H1 (cell line): Measurements from ENCODE around the gene SMAD6. TPM values are rescaled to one million over a fixed set of nuclear protein-coding genes. Genes with fewer than 3 reads are reported as not detected.

Experiments used
- CTCF ChIA-PET: fragments of 300-600 bp; sonication (Branson Sonifier 250); formaldehyde crosslinking; loops from one replicate; lab custom pipeline; 2021; ENCODE audit not compliant: partially characterized antibody; lab: Charles Lee
- POLR2A ChIA-PET: fragments of 300-600 bp; sonication (Branson Sonifier 250); formaldehyde crosslinking; loops from one replicate; lab custom pipeline; 2021; ENCODE audit warnings: inconsistent platforms; ENCODE audit not compliant: partially characterized antibody; lab: Charles Lee
- DNase-seq, 2 experiments: peaks; one replicate each; pipeline versions ENCODE4 v3.0.0 to v3.0.0-alpha.2; 2010 to 2022; ENCODE audit warnings: low spot score in 2 of 2, low read depth in 1 of 2, mixed read lengths in 1 of 2
- FAIRE-seq: peaks from 2 replicates; lab custom pipeline; 2011; peaks lifted over from hg19 to GRCh38; lab: Jason Lieb, UNC
- H2AFZ ChIP-seq: 2 replicates; pipeline ENCODE4 v1.8.1; 2012; ENCODE audit warnings: low read length, inconsistent platforms
- H2AK5ac ChIP-seq: 2 replicates; pipeline ENCODE4 v1.6.1; 2013; ENCODE audit warnings: low read depth, low read length
- H2BK120ac ChIP-seq: replicated peaks from 2 replicates; pipeline ENCODE3; 2013; ENCODE audit warnings: low read depth, low read length, inconsistent platforms
- H2BK12ac ChIP-seq: 2 replicates; pipeline ENCODE4 v1.6.1; 2013; ENCODE audit warnings: low read depth, low read length
- H2BK15ac ChIP-seq: 2 replicates; pipeline ENCODE4 v1.6.1; 2013; ENCODE audit warnings: low read length
- H2BK20ac ChIP-seq: 2 replicates; pipeline ENCODE4 v1.6.1; 2013; ENCODE audit warnings: low read length
- H2BK5ac ChIP-seq: 2 replicates; pipeline ENCODE4 v1.6.1; 2013; ENCODE audit warnings: low read depth, low read length
- H3K14ac ChIP-seq: 2 replicates; pipeline ENCODE4 v1.6.1; 2013; ENCODE audit warnings: inconsistent platforms; ENCODE audit not compliant: insufficient read length
- H3K18ac ChIP-seq: 2 replicates; pipeline ENCODE4 v1.6.1; 2013; ENCODE audit warnings: low read length; ENCODE audit errors: extremely low read depth
- H3K23ac ChIP-seq: 2 replicates; pipeline ENCODE4 v1.6.1; 2013; ENCODE audit warnings: inconsistent platforms; ENCODE audit not compliant: insufficient read length
- H3K23me2 ChIP-seq: 2 replicates; pipeline ENCODE4 v1.6.1; 2013; ENCODE audit warnings: low read depth, low read length
- H3K27ac ChIP-seq: 2 replicates; pipeline ENCODE4 v1.6.1; 2011; ENCODE audit warnings: low read depth, low read length, inconsistent platforms
- H3K27me3 ChIP-seq, 4 experiments: replicated peaks in 1 of 4; 1 replicate in 1 of 4; 2 replicates in 3 of 4; pipeline versions ENCODE4 v1.6.1 to v1.8.1; 2011 to 2013; ENCODE audit warnings: low read length in 3 of 4, mild to moderate bottlenecking in 3 of 4, inconsistent platforms in 2 of 4, mixed read lengths in 2 of 4, moderate library complexity in 1 of 4; ENCODE audit not compliant: control insufficient read depth in 3 of 4, insufficient read depth in 3 of 4; ENCODE audit errors: extremely low read depth in 1 of 4
- H3K36me3 ChIP-seq, 4 experiments: 2 replicates each; pipeline versions ENCODE4 v1.6.1 to v1.8.1; 2011 to 2013; ENCODE audit warnings: mild to moderate bottlenecking in 4 of 4, low read length in 3 of 4, moderate library complexity in 2 of 4, control low read depth in 1 of 4, inconsistent platforms in 1 of 4; ENCODE audit not compliant: insufficient read depth in 4 of 4, control insufficient read depth in 2 of 4
- H3K4ac ChIP-seq: replicated peaks from 2 replicates; pipeline ENCODE3; 2013; ENCODE audit warnings: low read length, low read depth, mixed read lengths, inconsistent platforms; ENCODE audit not compliant: insufficient read length
- H3K4me1 ChIP-seq, 4 experiments: replicated peaks in 1 of 4; 1 replicate in 1 of 4; 2 replicates in 3 of 4; pipeline versions ENCODE4 v1.6.1 to v1.8.1; 2011 to 2013; ENCODE audit warnings: low read length in 3 of 4, inconsistent platforms in 2 of 4, mixed read lengths in 1 of 4; ENCODE audit not compliant: insufficient read depth in 4 of 4, control insufficient read depth in 3 of 4
- H3K4me2 ChIP-seq, 2 experiments: 2 replicates each; pipeline versions ENCODE4 v1.6.1 to v1.8.1; 2011 to 2013; ENCODE audit warnings: low read depth in 2 of 2, low read length in 2 of 2, control low read depth in 1 of 2, inconsistent platforms in 1 of 2, mild to moderate bottlenecking in 1 of 2; ENCODE audit not compliant: insufficient read depth in 1 of 2
- H3K4me3 ChIP-seq, 4 experiments: fragments of 200-600, 300-600 bp in 1 of 4; sonication (generic), shearing (Covaris generic), sonication (Bioruptor Twin) in 1 of 4; 2 replicates each; pipeline versions ENCODE4 v1.5.1 to v1.8.1; 2011 to 2016; ENCODE audit warnings: low read length in 4 of 4, low read depth in 3 of 4, control low read depth in 2 of 4, inconsistent platforms in 2 of 4, mild to moderate bottlenecking in 2 of 4, mixed read lengths in 1 of 4, moderate library complexity in 1 of 4; ENCODE audit not compliant: insufficient read depth in 2 of 4; ENCODE audit errors: extremely low read depth in 1 of 4
- H3K56ac ChIP-seq: replicated peaks from 2 replicates; pipeline ENCODE3; 2013; ENCODE audit warnings: low read depth, mild to moderate bottlenecking, mixed read lengths, low read length, inconsistent platforms; ENCODE audit not compliant: insufficient read length
- H3K79me1 ChIP-seq: 2 replicates; pipeline ENCODE4 v1.6.1; 2013; ENCODE audit warnings: low read depth, low read length, control low read depth
- H3K79me2 ChIP-seq, 2 experiments: 2 replicates each; pipeline versions ENCODE4 v1.6.1 to v1.8.1; 2012 to 2013; ENCODE audit warnings: low read length in 2 of 2, mild to moderate bottlenecking in 2 of 2, inconsistent platforms in 1 of 2; ENCODE audit not compliant: insufficient read depth in 2 of 2, control insufficient read depth in 1 of 2
- H3K9ac ChIP-seq, 4 experiments: replicated peaks in 1 of 4; 1 replicate in 1 of 4; 2 replicates in 3 of 4; pipeline versions ENCODE4 v1.6.1 to v1.8.1; 2011 to 2013; ENCODE audit warnings: low read depth in 3 of 4, low read length in 3 of 4, control low read depth in 2 of 4, mild to moderate bottlenecking in 2 of 4, moderate library complexity in 2 of 4, inconsistent platforms in 1 of 4; ENCODE audit errors: extremely low read depth in 1 of 4
- H3K9me3 ChIP-seq, 2 experiments: 2 replicates each; pipeline versions ENCODE4 v1.6.1 to v1.8.1; 2012 to 2013; ENCODE audit warnings: mild to moderate bottlenecking in 2 of 2, moderate library complexity in 2 of 2, control low read depth in 1 of 2, inconsistent platforms in 1 of 2, low read depth in 1 of 2, low read length in 1 of 2, mixed read lengths in 1 of 2; ENCODE audit not compliant: insufficient read depth in 2 of 2
- H4K20me1 ChIP-seq, 2 experiments: replicated peaks in 1 of 2; 2 replicates each; pipeline versions ENCODE3 to v1.8.1; 2011 to 2013; ENCODE audit warnings: inconsistent platforms in 2 of 2, low read length in 2 of 2, mild to moderate bottlenecking in 1 of 2; ENCODE audit not compliant: insufficient read depth in 2 of 2, control insufficient read depth in 1 of 2
- H4K5ac ChIP-seq: 2 replicates; pipeline ENCODE4 v1.6.1; 2013; ENCODE audit warnings: low read length, low read depth, mixed read lengths, inconsistent platforms; ENCODE audit not compliant: insufficient read length
- H4K8ac ChIP-seq: 2 replicates; pipeline ENCODE4 v1.8.0; 2013; ENCODE audit warnings: mild to moderate bottlenecking, moderate library complexity, low read length, inconsistent platforms; ENCODE audit not compliant: insufficient read depth; ENCODE audit errors: extremely low read depth
- H4K91ac ChIP-seq: replicated peaks from 2 replicates; pipeline ENCODE3; 2013; ENCODE audit warnings: low read length, mixed read lengths, inconsistent platforms; ENCODE audit not compliant: insufficient read length
- BRCA1 ChIP-seq: IDR thresholded peaks from 2 replicates; pipeline ENCODE4 v1.6.1; 2012; ENCODE audit warnings: low read depth, low read length, improper control_type of control experiment
- EGR1 ChIP-seq: IDR thresholded peaks from 2 replicates; pipeline ENCODE4 v1.6.1; 2011; ENCODE audit warnings: low read depth, low read length, borderline replicate concordance
- HDAC6 ChIP-seq: IDR thresholded peaks from one replicate; pipeline ENCODE4 v1.7.1; 2012; ENCODE audit warnings: low read depth, mild to moderate bottlenecking, inconsistent platforms, low read length, moderate library complexity
- SP2 ChIP-seq: IDR thresholded peaks from 2 replicates; pipeline ENCODE4 v1.6.1; 2012; ENCODE audit warnings: mild to moderate bottlenecking, low read length, inconsistent platforms
- WGBS, 2 experiments: shearing (Covaris generic) in 1 of 2; methylation state at CpG; one replicate each; pipeline versions ENCODE4 v1.1.6 to v1.1.7; 2013 to 2015; ENCODE audit warnings: low lambda C conversion rate in 2 of 2, mixed read lengths in 2 of 2, inconsistent platforms in 1 of 2, low coverage in 1 of 2, missing lambda C conversion rate in 1 of 2; ENCODE audit not compliant: insufficient replicate concordance in 2 of 2, insufficient coverage in 1 of 2, insufficient read length in 1 of 2; ENCODE audit errors: extremely low coverage in 1 of 2, missing lambda C conversion rate in 1 of 2; 5-methylcytosine and 5-hydroxymethylcytosine counted together
- polyA plus RNA-seq, 7 experiments: library from polyadenylated mRNA; depleted of rRNA in 3 of 7; stranded (reverse) in 5 of 7; unstranded in 2 of 7; fragments of >200 nt in 5 of 7; fragments of 200-250 nt in 2 of 7; gene quantifications; 1 replicate in 5 of 7; 2 replicates in 1 of 7; 4 replicates in 1 of 7; pipeline versions ENCODE4 v1.2.1 to v1.2.3, GENCODE V29; 2011 to 2013; ENCODE audit warnings: missing spikeins in 2 of 7, mixed read lengths in 2 of 7
- total RNA-seq: library from RNA; stranded (reverse); fragmentation: NEBNext Ultra II Directional; extraction: Animal tissue kit (Norgen Biotek cat#: 25700); gene quantifications from 2 replicates; pipeline ENCODE4 v1.2.1, GENCODE V29; 2021

SMAD6 gene
- total and polyA plus RNA-seq, 2 of the 8 experiments (the other 6 are each of a cell fraction or from before 2014, with no cell fraction given), result 1.8 to 7.0 TPM

DNA sequence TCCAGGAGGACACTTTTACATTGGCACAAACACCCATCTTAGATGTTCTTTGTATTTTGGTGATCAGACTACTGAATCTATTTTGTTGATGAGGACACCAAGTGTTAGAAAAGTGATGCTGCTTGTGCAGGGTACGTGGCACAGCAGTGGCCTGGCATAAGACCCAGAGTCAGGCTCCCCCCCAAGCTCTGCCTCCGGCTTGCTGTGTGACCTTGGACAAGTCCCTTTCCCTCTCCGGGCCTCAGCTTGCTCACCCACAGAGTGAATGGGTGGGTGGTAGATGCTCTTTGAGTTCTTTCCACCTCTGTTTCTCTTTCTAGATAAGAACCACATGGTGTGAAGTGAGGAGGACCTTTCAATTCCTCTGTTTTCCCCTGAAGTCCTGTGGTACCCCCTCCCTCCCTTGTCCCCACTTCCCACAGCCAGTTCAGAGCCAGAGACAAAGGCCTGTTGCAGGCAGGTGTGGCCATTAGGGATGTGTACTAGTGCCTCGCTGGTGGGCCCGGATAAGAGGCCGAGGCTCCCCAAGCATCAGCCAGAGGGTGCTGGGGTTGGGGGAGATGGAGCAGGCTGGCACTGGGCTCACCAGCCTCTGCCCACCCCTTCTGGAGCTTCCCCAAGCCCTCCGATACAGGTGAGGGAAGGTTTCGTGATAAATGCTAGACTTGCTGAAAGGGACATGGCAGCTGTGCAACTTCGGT, 43.6 kb downstream of the SMAD6 start:
- no peaks in the 10 kb centered on the region; a peak in 1 of 7 replicates for H3K27me3 ChIP-seq
- no peak overlapping the region for H3K14ac ChIP-seq
- H3K79me1 ChIP-seq, result no peaks in the 10 kb centered on the region
- no peaks in the 10 kb centered on the region for H4K20me1 ChIP-seq
- no peak overlapping the region for H2BK120ac ChIP-seq
- H3K56ac ChIP-seq, result no peak overlapping the region
- peak overlapping the region; percentile 16 for H4K5ac ChIP-seq
- peak overlapping the region; percentile 84 for H4K91ac ChIP-seq
- POLR2A ChIA-PET, result interaction anchor here (0.6 to 1.4 kb wide), 6 partner anchors 11 to 31 kb away, joined by 3 to 4 read pairs (median 3); no protein-coding TSS in a partner anchor
- no peak overlapping the region for H3K4me2 ChIP-seq
- WGBS, 2 experiments, result 90% methylated on average over 9 of the region's 9 CpGs; no CpG with 5 or more reads in 1 of the 2 experiments
- no peak overlapping the region for H3K23ac ChIP-seq
- peak overlapping the region; percentile 82; the same call in 1 of the 2 replicates for H2AK5ac ChIP-seq
- no peaks in the 10 kb centered on the region for H3K9me3 ChIP-seq
- DNase-seq (no peak), FAIRE-seq (no peak)
- CTCF ChIA-PET, result interaction anchor here (0.6 to 2.0 kb wide), 14 partner anchors 9 to 127 kb away, joined by 3 to 8 read pairs (median 3); no protein-coding TSS in a partner anchor
- H3K27ac ChIP-seq, result no peak overlapping the region
- no peaks in the 10 kb centered on the region for H3K36me3 ChIP-seq
- TF ChIP-seq HDAC6 (no peak), SP2 (no peak), BRCA1 (no peak), EGR1 (no peak)
- TF ChIP-seq, all 59 proteins: peak for 0
- Histone ChIP-seq H2BK15ac (peak overlapping the region; percentile 96; the same call in 1 of the 2 replicates), H3K4me1 (peaks cover 8 to 45% (median 15%) of the 10 kb centered on the region in 4 experiments), H3K9ac (no peak overlapping the region), H2BK5ac (peak overlapping the region; percentile 85), H2AFZ (no peak overlapping the region), H3K79me2 (no peaks in the 10 kb centered on the region), H4K8ac (peak overlapping the region; percentile 7; the same call in 1 of the 2 replicates), H3K18ac (peak overlapping the region; percentile 64), H3K23me2 (no peaks in the 10 kb centered on the region), H3K4me3 (no peak overlapping the region), H2BK20ac (peak overlapping the region; percentile 82), H3K4ac (peak overlapping the region; percentile 0), H2BK12ac (peak overlapping the region; percentile 92)
